ENCODE data around the gene ADORA2A.

- no peak for TF ChIP-seq EZH2 (IDR thresholded peaks at IDR 0.05; ENCODE audit: insufficient read depth, poor library complexity, severe bottlenecking)
- no peak for TF ChIP-seq EZH2phosphoT487 (IDR thresholded peaks at IDR 0.05; ENCODE audit: insufficient read depth, low read depth)
These were observed 2.3 kb upstream of the ADORA2A start for GRCh38 chr22:24424901-24425775.
